Measurements from ENCODE around the gene ZNF414. TPM values are rescaled to one million over a fixed set of nuclear protein-coding genes. Genes with fewer than 3 reads are reported as not detected.

Gene ZNF414
- total RNA-seq, 1 donor from 2014 or later = 23.6 TPM

- DNase-seq (ENCODE audit: low spot score) = no peak
- no peak overlapping the region for H3K4me3 Mint-ChIP-seq
- peaks cover 27% of the 10 kb centered on the region for H3K36me3 Mint-ChIP-seq (ENCODE audit: low read depth)
- intact Hi-C loops (cut with micrococcal nuclease) = loop anchor here (10.0 kb wide), 1 partner anchor 220 kb away; no protein-coding TSS in a partner anchor
- no peaks in the 10 kb centered on the region for H3K9me3 Mint-ChIP-seq
- no peak overlapping the region for H3K27ac Mint-ChIP-seq
- H3K27me3 Mint-ChIP-seq (ENCODE audit: insufficient read depth) = no peaks in the 10 kb centered on the region
- peaks cover 33% of the 10 kb centered on the region for H3K4me1 Mint-ChIP-seq (ENCODE audit: low read depth)
Measured at GRCh38 chr19:8484331-8484894, 29.6 kb downstream of the ZNF414 start.

- Mint-ChIP-seq H3K4me3 (no peak overlapping the region), H3K36me3 (ENCODE audit: low read depth) (peaks cover 28% of the 10 kb centered on the region), H3K27me3 (ENCODE audit: insufficient read depth) (no peaks in the 10 kb centered on the region), H3K9me3 (no peaks in the 10 kb centered on the region), H3K27ac (peak overlapping the region; percentile 14), H3K4me1 (ENCODE audit: low read depth) (peaks cover 40% of the 10 kb centered on the region)
- no peak for DNase-seq (ENCODE audit: low spot score)
- intact Hi-C loops (cut with micrococcal nuclease) = loop anchor here (10.0 kb wide), 1 partner anchor 218 kb away; no protein-coding TSS in a partner anchor
Measured at GRCh38 chr19:8483165-8483564, 30.8 kb downstream of the ZNF414 start.

GRCh38 chr19:8482696-8483095 is 31.3 kb downstream of the ZNF414 start:
- DNase-seq (ENCODE audit: low spot score) = no peak
- peak overlapping the region; percentile 14 for H3K27ac Mint-ChIP-seq
- H3K27me3 Mint-ChIP-seq (ENCODE audit: insufficient read depth) = no peaks in the 10 kb centered on the region
- peaks cover 41% of the 10 kb centered on the region for H3K4me1 Mint-ChIP-seq (ENCODE audit: low read depth)
- intact Hi-C loops (cut with micrococcal nuclease) = loop anchor here (10.0 kb wide), 1 partner anchor 218 kb away; no protein-coding TSS in a partner anchor
- H3K36me3 Mint-ChIP-seq (ENCODE audit: low read depth) = peaks cover 29% of the 10 kb centered on the region
- no peaks in the 10 kb centered on the region for H3K9me3 Mint-ChIP-seq
- H3K4me3 Mint-ChIP-seq = no peak overlapping the region

GRCh38 chr19:8481616-8482015 is 32.4 kb downstream of the ZNF414 start:
- peaks cover 28% of the 10 kb centered on the region for H3K36me3 Mint-ChIP-seq (ENCODE audit: low read depth)
- H3K27me3 Mint-ChIP-seq (ENCODE audit: insufficient read depth) = no peaks in the 10 kb centered on the region
- peaks cover 32% of the 10 kb centered on the region for H3K4me1 Mint-ChIP-seq (ENCODE audit: low read depth)
- no peaks in the 10 kb centered on the region for H3K9me3 Mint-ChIP-seq
- peak overlapping the region; percentile 40 for H3K27ac Mint-ChIP-seq
- DNase-seq (ENCODE audit: low spot score) = no peak
- intact Hi-C loops (cut with micrococcal nuclease) = loop anchor here (10.0 kb wide), 1 partner anchor 217 kb away; no protein-coding TSS in a partner anchor
- H3K4me3 Mint-ChIP-seq = no peak overlapping the region

- Mint-ChIP-seq H3K9me3 (no peaks in the 10 kb centered on the region), H3K27me3 (ENCODE audit: insufficient read depth) (no peaks in the 10 kb centered on the region), H3K27ac (peak overlapping the region; percentile 40), H3K36me3 (ENCODE audit: low read depth) (peaks cover 27% of the 10 kb centered on the region), H3K4me3 (no peak overlapping the region), H3K4me1 (ENCODE audit: low read depth) (peaks cover 28% of the 10 kb centered on the region)
- intact Hi-C loops (cut with micrococcal nuclease) = loop anchor here (10.0 kb wide), 1 partner anchor 216 kb away; no protein-coding TSS in a partner anchor
- no peak for DNase-seq (ENCODE audit: low spot score)
Measured at GRCh38 chr19:8481201-8481600, 32.8 kb downstream of the ZNF414 start.

GRCh38 chr19:8478598-8478997 is 35.4 kb downstream of the ZNF414 start:
- peaks cover 35% of the 10 kb centered on the region for H3K4me1 Mint-ChIP-seq (ENCODE audit: low read depth)
- H3K9me3 Mint-ChIP-seq = no peaks in the 10 kb centered on the region
- DNase-seq (ENCODE audit: low spot score) = no peak
- H3K27me3 Mint-ChIP-seq (ENCODE audit: insufficient read depth) = no peaks in the 10 kb centered on the region
- intact Hi-C loops (cut with micrococcal nuclease) = no loop called here
- no peak overlapping the region for H3K4me3 Mint-ChIP-seq
- peaks cover 41% of the 10 kb centered on the region for H3K36me3 Mint-ChIP-seq (ENCODE audit: low read depth)
- H3K27ac Mint-ChIP-seq = peak overlapping the region; percentile 43

GRCh38 chr19:8477889-8478288 is 36.1 kb downstream of the ZNF414 start:
- no peaks in the 10 kb centered on the region for H3K9me3 Mint-ChIP-seq
- intact Hi-C loops (cut with micrococcal nuclease) = no loop called here
- no peak overlapping the region for H3K4me3 Mint-ChIP-seq

GRCh38 chr19:8476524-8476923 is 37.4 kb downstream of the ZNF414 start:
- intact Hi-C loops (cut with micrococcal nuclease) = no loop called here
- peaks cover 42% of the 10 kb centered on the region for H3K36me3 Mint-ChIP-seq (ENCODE audit: low read depth)
- H3K27ac Mint-ChIP-seq = no peak overlapping the region
- H3K4me3 Mint-ChIP-seq = no peak overlapping the region
- H3K4me1 Mint-ChIP-seq (ENCODE audit: low read depth) = peaks cover 41% of the 10 kb centered on the region
- no peak for DNase-seq (ENCODE audit: low spot score)
- H3K9me3 Mint-ChIP-seq = no peaks in the 10 kb centered on the region
- H3K27me3 Mint-ChIP-seq (ENCODE audit: insufficient read depth) = no peaks in the 10 kb centered on the region

More at GRCh38 chr19:8477889-8478288, 36.1 kb downstream of the ZNF414 start:
- no peak for DNase-seq (ENCODE audit: low spot score)
- H3K27me3 Mint-ChIP-seq (ENCODE audit: insufficient read depth) = no peaks in the 10 kb centered on the region
- H3K27ac Mint-ChIP-seq = peak overlapping the region; percentile 25
- peaks cover 42% of the 10 kb centered on the region for H3K36me3 Mint-ChIP-seq (ENCODE audit: low read depth)
- H3K4me1 Mint-ChIP-seq (ENCODE audit: low read depth) = peaks cover 42% of the 10 kb centered on the region

- Mint-ChIP-seq H3K36me3 (ENCODE audit: low read depth) (peaks cover 53% of the 10 kb centered on the region), H3K4me1 (ENCODE audit: low read depth) (peaks cover 36% of the 10 kb centered on the region), H3K4me3 (no peak overlapping the region), H3K27me3 (ENCODE audit: insufficient read depth) (no peaks in the 10 kb centered on the region), H3K9me3 (no peaks in the 10 kb centered on the region), H3K27ac (no peak overlapping the region)
- intact Hi-C loops (cut with micrococcal nuclease) = no loop called here
- DNase-seq (ENCODE audit: low spot score) = no peak
Measured at GRCh38 chr19:8475005-8475404, 39.0 kb downstream of the ZNF414 start.

- Mint-ChIP-seq H3K27me3 (ENCODE audit: insufficient read depth) (no peaks in the 10 kb centered on the region), H3K4me3 (no peak overlapping the region), H3K9me3 (no peaks in the 10 kb centered on the region), H3K36me3 (ENCODE audit: low read depth) (peaks cover 63% of the 10 kb centered on the region), H3K27ac (peak overlapping the region; percentile 67), H3K4me1 (ENCODE audit: low read depth) (peaks cover 43% of the 10 kb centered on the region)
- no peak for DNase-seq (ENCODE audit: low spot score)
- intact Hi-C loops (cut with micrococcal nuclease) = no loop called here
Measured at GRCh38 chr19:8473648-8474476, 40.1 kb downstream of the ZNF414 start.

- H3K9me3 Mint-ChIP-seq = no peaks in the 10 kb centered on the region
- peaks cover 43% of the 10 kb centered on the region for H3K4me1 Mint-ChIP-seq (ENCODE audit: low read depth)
- DNase-seq (ENCODE audit: low spot score) = no peak
- H3K36me3 Mint-ChIP-seq (ENCODE audit: low read depth) = peaks cover 77% of the 10 kb centered on the region
- intact Hi-C loops (cut with micrococcal nuclease) = no loop called here
- no peak overlapping the region for H3K27ac Mint-ChIP-seq
- H3K4me3 Mint-ChIP-seq = no peak overlapping the region
- no peaks in the 10 kb centered on the region for H3K27me3 Mint-ChIP-seq (ENCODE audit: insufficient read depth)
Measured at GRCh38 chr19:8469613-8470368, 44.2 kb downstream of the ZNF414 start.

- Mint-ChIP-seq H3K4me1 (ENCODE audit: low read depth) (peaks cover 37% of the 10 kb centered on the region), H3K9me3 (no peaks in the 10 kb centered on the region), H3K27ac (no peak overlapping the region), H3K36me3 (ENCODE audit: low read depth) (peaks cover 74% of the 10 kb centered on the region), H3K4me3 (no peak overlapping the region), H3K27me3 (ENCODE audit: insufficient read depth) (no peaks in the 10 kb centered on the region)
- DNase-seq (ENCODE audit: low spot score) = no peak
- intact Hi-C loops (cut with micrococcal nuclease) = no loop called here
Measured at GRCh38 chr19:8468761-8469373, 45.1 kb downstream of the ZNF414 start.

Measured in activated T-helper 1 cell treated with anti-CD3 and anti-CD28 coated beads, Interleukin-12 subunit alpha, Interleukin-12 subunit beta, Interleukin-2, Interleukin-4 antibody, amounts not matched to agents 30 ng/mL and 10 ng/mL and 1 ng/mL, durations not matched to agents 14 hours and 24 hours and 36 hours (primary cell).